Small intestine (tissue), 7 donors: ENCODE data around the gene XRCC1. TPM values are rescaled to one million over a fixed set of nuclear protein-coding genes. Genes with fewer than 3 reads are reported as not detected.

Source experiments
- DNase-seq, 2 donors: peaks; one replicate each; pipeline versions ENCODE4 v3.0.0 to v3.0.0-alpha.2; 2013
- FAIRE-seq: peaks from 2 replicates; lab custom pipeline; 2012; peaks lifted over from hg19 to GRCh38; lab: Jason Lieb, UNC
- H3K27ac ChIP-seq, 3 donors: one replicate each; pipeline ENCODE4 v1.5.1; 2013; ENCODE audit warnings: low read length in 2 of 3, mild to moderate bottlenecking in 2 of 3, control low read depth in 1 of 3, inconsistent platforms in 1 of 3, low read depth in 1 of 3, moderate library complexity in 1 of 3
- H3K27me3 ChIP-seq, 3 donors: one replicate each; pipeline ENCODE4 v1.6.1; 2013; ENCODE audit warnings: low read length in 3 of 3, inconsistent platforms in 1 of 3; ENCODE audit not compliant: control insufficient read depth in 3 of 3, insufficient read depth in 3 of 3
- H3K36me3 ChIP-seq, 3 donors: one replicate each; pipeline ENCODE4 v1.6.1; 2013; ENCODE audit warnings: low read length in 3 of 3, inconsistent platforms in 1 of 3, low read depth in 1 of 3, mild to moderate bottlenecking in 1 of 3, moderate library complexity in 1 of 3; ENCODE audit not compliant: control insufficient read depth in 3 of 3, insufficient read depth in 2 of 3
- H3K4me1 ChIP-seq, 3 donors: one replicate each; pipeline ENCODE4 v1.6.1; 2013; ENCODE audit warnings: low read length in 2 of 3, inconsistent platforms in 1 of 3, low read depth in 1 of 3, mild to moderate bottlenecking in 1 of 3, moderate library complexity in 1 of 3; ENCODE audit not compliant: control insufficient read depth in 3 of 3, insufficient read depth in 2 of 3
- H3K4me3 ChIP-seq, 3 donors: one replicate each; pipeline ENCODE4 v1.5.1; 2013; ENCODE audit warnings: low read length in 3 of 3, control low read depth in 1 of 3, inconsistent platforms in 1 of 3, low read depth in 1 of 3, mild to moderate bottlenecking in 1 of 3, moderate library complexity in 1 of 3
- H3K9me3 ChIP-seq, 2 donors: one replicate each; pipeline ENCODE4 v1.6.1; 2013; ENCODE audit warnings: low read depth in 1 of 2, low read length in 1 of 2; ENCODE audit not compliant: control insufficient read depth in 2 of 2, insufficient read depth in 1 of 2
- WGBS, 3 donors: extraction: QIAGEN DNeasy Blood & Tissue Kit; methylation state at CpG; one replicate each; pipeline ENCODE4 v1.1.7; 2013; 5-methylcytosine and 5-hydroxymethylcytosine counted together
- polyA plus RNA-seq, 4 donors: library from polyadenylated mRNA; stranded (reverse) in 3 of 4; unstranded in 1 of 4; fragments of 200-250 nt in 3 of 4; fragments of 120-200 nt in 1 of 4; gene quantifications; one replicate each; pipeline versions ENCODE4 v1.2.1 to v1.2.3, GENCODE V29; 2013
- donor health status: healthy with polysubstance abuse.
- donor health status: control.
- donor health status: control.
- donor health status: Bipolar disorder and iron deficiency.
- donor health status: healthy.

XRCC1 gene
- polyA plus RNA-seq, 4 donors = 9.7 to 46.3 (median 16.0) TPM

DNA sequence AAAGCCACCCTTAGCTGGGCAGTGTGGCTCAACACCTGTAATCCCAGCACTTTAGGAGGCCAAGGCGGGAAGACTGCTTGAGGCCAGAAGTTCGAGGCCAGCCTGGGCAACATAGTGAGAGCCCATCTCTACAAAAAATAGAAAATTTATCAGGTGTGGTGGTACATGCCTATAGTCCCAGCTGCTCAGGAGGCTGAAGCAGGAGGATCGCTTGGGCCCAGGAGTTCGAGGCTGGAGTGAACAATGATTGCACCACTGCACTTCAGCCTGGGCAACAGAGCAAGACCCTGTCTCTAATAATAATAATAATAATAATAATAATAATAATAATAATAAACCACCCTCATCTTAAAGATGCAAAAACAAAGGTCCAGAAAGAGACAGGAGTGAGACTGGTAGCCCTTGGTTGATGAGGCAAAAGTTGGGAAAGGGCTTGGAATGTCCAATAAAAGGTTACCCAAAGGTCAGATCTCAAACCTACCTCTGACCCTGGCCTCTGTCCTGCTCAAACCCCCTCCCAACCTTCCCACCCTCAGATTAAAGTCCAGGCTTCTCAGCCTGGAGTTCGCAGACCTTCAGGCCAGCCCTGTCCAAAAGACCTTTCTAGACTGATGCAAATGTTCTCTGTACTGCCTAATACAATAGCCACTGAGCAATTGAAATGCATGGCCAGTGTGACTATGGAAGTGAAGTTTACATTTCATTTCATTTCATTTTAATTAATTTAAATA is 33.2 kb downstream of the XRCC1 start:
- DNase-seq (no peak), FAIRE-seq (no peak)
- H3K4me1 ChIP-seq = no peaks in the 10 kb centered on the region
- 95 to 97% (median 96%) methylated on average over 5 of the region's 5 CpGs for WGBS, 3 donors
- peaks cover 0 to 79% (median 10%) of the 10 kb centered on the region in 3 donors for H3K36me3 ChIP-seq
- H3K27ac ChIP-seq = no peak overlapping the region
- peaks cover 0 to 2% of the 10 kb centered on the region in 2 donors for H3K9me3 ChIP-seq
- H3K27me3 ChIP-seq = no peaks in the 10 kb centered on the region
- H3K4me3 ChIP-seq = no peak overlapping the region

DNA sequence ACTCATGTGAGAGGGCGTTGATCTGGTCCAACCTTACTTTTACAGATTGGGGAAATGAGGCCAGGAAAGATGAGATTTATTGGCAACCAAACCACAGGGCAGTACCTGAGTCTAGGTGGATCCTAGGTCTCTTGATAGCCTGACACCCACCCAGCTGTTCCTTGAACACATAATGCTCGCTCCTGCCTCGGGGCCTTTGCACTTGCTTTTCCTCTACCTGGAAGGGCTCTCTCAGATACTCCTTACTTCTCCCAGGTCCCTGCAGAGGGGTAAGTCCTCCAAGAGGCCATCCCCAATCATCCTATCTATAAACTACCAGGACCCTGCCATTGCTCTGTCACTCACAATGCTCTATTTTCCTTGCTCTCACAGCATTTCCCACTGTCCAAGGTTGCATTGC is 34.9 kb downstream of the XRCC1 start:
- H3K27me3 ChIP-seq = no peaks in the 10 kb centered on the region
- no peak overlapping the region for H3K4me3 ChIP-seq
- no peaks in the 10 kb centered on the region for H3K4me1 ChIP-seq
- no peak overlapping the region for H3K27ac ChIP-seq
- H3K36me3 ChIP-seq = peaks cover 0 to 69% (median 11%) of the 10 kb centered on the region in 3 donors
- DNase-seq = no peak
- no peak for FAIRE-seq
- WGBS, 3 donors = 98 to 99% (median 98%) methylated on average over 3 of the region's 3 CpGs
- peaks cover 0 to 2% of the 10 kb centered on the region in 2 donors for H3K9me3 ChIP-seq

- FAIRE-seq = no peak
- Histone ChIP-seq H3K27ac (no peak overlapping the region), H3K27me3 (no peaks in the 10 kb centered on the region), H3K4me3 (no peak overlapping the region), H3K36me3 (peaks cover 0 to 54% (median 10%) of the 10 kb centered on the region in 3 donors), H3K4me1 (peaks cover 0 to 4% (median 0%) of the 10 kb centered on the region in 3 donors), H3K9me3 (peaks cover 0 to 2% of the 10 kb centered on the region in 2 donors)
- DNase-seq = no peak
Observed at GRCh38 chr19:43538922-43539321, 36.4 kb downstream of the XRCC1 start.

GRCh38 chr19:43534816-43535761 is 40.2 kb downstream of the XRCC1 start:
- FAIRE-seq (no peak), DNase-seq (peak; percentile 45 to 73)
- peaks cover 0 to 11% (median 0%) of the 10 kb centered on the region in 3 donors for H3K4me1 ChIP-seq
- H3K27ac ChIP-seq = peak overlapping the region in 2 of 3 donors; percentile 94 to 95
- H3K9me3 ChIP-seq = peaks cover 0 to 2% of the 10 kb centered on the region in 2 donors
- peaks cover 0 to 20% (median 2%) of the 10 kb centered on the region in 3 donors for H3K36me3 ChIP-seq
- 63 to 79% (median 68%) methylated on average over 30 to 62 of the region's 62 CpGs for WGBS, 3 donors
- H3K27me3 ChIP-seq = no peaks in the 10 kb centered on the region
- H3K4me3 ChIP-seq = no peak overlapping the region

GRCh38 chr19:43534305-43534815 is 41.0 kb downstream of the XRCC1 start:
- DNase-seq (no peak), FAIRE-seq (no peak)
- 27 to 42% (median 28%) methylated on average over 17 of the region's 17 CpGs for WGBS, 3 donors
- Histone ChIP-seq H3K27me3 (no peaks in the 10 kb centered on the region), H3K27ac (peak overlapping the region in 2 of 3 donors; percentile 94 to 95), H3K36me3 (peaks cover 0 to 13% (median 2%) of the 10 kb centered on the region in 3 donors), H3K4me1 (peaks cover 0 to 11% (median 0%) of the 10 kb centered on the region in 3 donors), H3K9me3 (peaks cover 0 to 2% of the 10 kb centered on the region in 2 donors), H3K4me3 (peak overlapping the region in 1 of 3 donors; percentile 48)

DNA sequence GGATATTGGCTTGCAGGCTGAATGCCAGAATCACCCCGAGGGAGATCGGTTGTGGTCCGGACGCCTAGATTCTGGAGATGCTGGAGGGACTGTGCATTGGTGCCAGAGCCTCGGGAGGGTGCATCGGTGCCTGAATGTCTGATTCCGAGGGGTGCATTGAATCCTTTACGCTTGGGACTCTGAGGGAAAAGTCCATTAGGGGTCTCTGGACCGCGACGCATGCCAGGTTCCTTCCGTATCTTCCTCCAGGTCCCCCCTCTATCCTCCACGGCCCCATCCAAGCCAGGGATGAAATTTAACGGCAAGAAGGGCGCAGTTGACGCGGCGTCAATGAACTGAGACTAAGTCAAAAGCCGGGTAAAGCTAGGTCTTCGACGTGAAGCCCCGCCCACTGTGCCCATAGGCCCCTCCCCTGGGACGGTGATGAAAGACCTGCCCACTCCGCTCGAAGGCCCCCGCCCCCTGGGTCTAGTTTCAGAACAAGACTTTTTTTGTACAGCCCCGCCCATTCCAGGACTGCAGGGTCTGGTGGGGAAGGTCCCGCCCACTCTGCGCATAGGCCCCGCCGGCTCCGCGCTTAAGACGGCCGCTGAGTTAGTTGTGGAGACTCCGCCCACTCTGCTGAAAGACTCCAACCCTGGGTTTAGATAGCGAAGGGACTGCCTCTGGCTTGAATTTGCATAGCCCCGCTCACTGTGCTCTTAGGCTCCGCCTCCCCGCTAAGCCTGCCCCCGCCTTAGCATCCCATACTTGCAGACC is 41.6 kb downstream of the XRCC1 start:
- Histone ChIP-seq H3K4me3 (peak overlapping the region; percentile 38 to 62 (median 48)), H3K36me3 (peaks cover 0 to 13% (median 2%) of the 10 kb centered on the region in 3 donors), H3K9me3 (peaks cover 0 to under 1% of the 10 kb centered on the region in 2 donors), H3K27ac (peak overlapping the region; percentile 75 to 95 (median 94)), H3K27me3 (no peaks in the 10 kb centered on the region), H3K4me1 (peaks cover 0 to 11% (median 0%) of the 10 kb centered on the region in 3 donors)
- WGBS, 3 donors = 0 to 1% (median 1%) methylated on average over 39 to 41 of the region's 41 CpGs
- no peak for FAIRE-seq
- DNase-seq = peak; percentile 97 to 99

GRCh38 chr19:43532962-43533545 is 42.3 kb downstream of the XRCC1 start, which contains the start of gene ZNF575:
Gene ZNF575, plus strand, starts transcription at chr19:43533188. Its CDS starts 1,235 bp downstream, at chr19:43534423.
- Histone ChIP-seq H3K27me3 (no peaks in the 10 kb centered on the region), H3K27ac (peak within 1 kb of the TSS; percentile 80 to 95 (median 94)), H3K9me3 (no peaks in the 10 kb centered on the region), H3K4me3 (peak within 1 kb of the TSS; percentile 38 to 62 (median 48)), H3K4me1 (peaks cover 0 to 13% (median 0%) of the 10 kb centered on the region in 3 donors), H3K36me3 (peaks cover 0 to 11% (median 2%) of the 10 kb centered on the region in 3 donors)
- 0 to 1% (median 1%) methylated on average over 46 to 47 of the region's 47 CpGs for WGBS, 3 donors
- no peak for FAIRE-seq
- DNase-seq = peak; percentile 90 to 96
